ENCODE measurements around the gene HMGB1. TPM values are rescaled to one million over a fixed set of nuclear protein-coding genes. Genes with fewer than 3 reads are reported as not detected.
A peak's percentile ranks its signal among the peaks of the same experiment; 100 is the strongest.

The HMGB1 gene
- total and polyA plus RNA-seq, 2 donors (not counting 3 experiments of a cell fraction or from before 2014, with no cell fraction given) = 111 to 670 TPM

- Histone ChIP-seq H3K9ac (replicated peaks; ENCODE audit: extremely low read depth, insufficient read depth, low read length) (no peak overlapping the region), H3K4me2 (ENCODE audit: insufficient read depth, low read length) (peak overlapping the region; percentile 25), H3K9me1 (replicated peaks; ENCODE audit: control insufficient read depth, extremely low read depth, insufficient read depth, low read length) (no peaks in the 10 kb centered on the region), H2AFZ (ENCODE audit: low read depth, low read length) (peak overlapping the region; percentile 63), H3K4me1 (ENCODE audit: control insufficient read depth, extremely low read depth, insufficient read depth, low read length) (peaks cover 9% of the 10 kb centered on the region), H3K79me2 (ENCODE audit: control insufficient read depth, insufficient read depth, low read length) (no peaks in the 10 kb centered on the region), H4K20me1 (replicated peaks; ENCODE audit: control insufficient read depth, extremely low read depth, insufficient read depth, low read length) (no peaks in the 10 kb centered on the region), H3K36me3 (ENCODE audit: control insufficient read depth in 2 of 2, extremely low read depth in 1 of 2, insufficient read depth in 2 of 2, low read length in 2 of 2) (no peaks in the 10 kb centered on the region), H3K27ac (ENCODE audit: insufficient read depth, low read depth, low read length) (no peak overlapping the region), H3K9me3 (replicated peaks; ENCODE audit: control insufficient read depth, insufficient read depth, low read length) (no peaks in the 10 kb centered on the region), H3K4me3 (replicated peaks in 1 of 3; ENCODE audit: insufficient read depth in 1 of 3, low read depth in 1 of 3, low read length in 3 of 3) (peak overlapping the region in 1 of 3 experiments; percentile 1), H3K27me3 (ENCODE audit: control insufficient read depth in 2 of 2, insufficient read depth in 2 of 2, low read length in 2 of 2) (no peaks in the 10 kb centered on the region)
- ChIA-PET CTCF (interaction anchor here (0.9 to 2.0 kb wide), 7 partner anchors 15 to 314 kb away, joined by 3 to 10 read pairs (median 3); partner anchors contain the start of gene UBE2L5), POLR2A (interaction anchor here (1.4 kb wide), 1 partner anchor 24 kb away, joined by 4 read pairs; the partner anchor contains the start of gene UBE2L5)
- dilution Hi-C loops (cut with MboI; ENCODE audit: extremely low pct_ligation_motif_present, low sequenced_read_pairs) = no loop called here
- TF ChIP-seq GATA2 (IDR thresholded peaks at IDR 0.05; ENCODE audit: insufficient read depth, insufficient read length, low read depth, low read length) = no peak
- intact Hi-C loops (cut with micrococcal nuclease) = loop anchor here (5.0 kb wide), 1 partner anchor 314 kb away; no protein-coding TSS in a partner anchor
- no TSS peak for BruUV-seq (replicated peaks)
- FAIRE-seq (no peak), DNase-seq (ENCODE audit: low read depth, low spot score) (no peak)
Observed at GRCh38 chr13:30446126-30446500, 19.6 kb downstream of the HMGB1 start.

DNA sequence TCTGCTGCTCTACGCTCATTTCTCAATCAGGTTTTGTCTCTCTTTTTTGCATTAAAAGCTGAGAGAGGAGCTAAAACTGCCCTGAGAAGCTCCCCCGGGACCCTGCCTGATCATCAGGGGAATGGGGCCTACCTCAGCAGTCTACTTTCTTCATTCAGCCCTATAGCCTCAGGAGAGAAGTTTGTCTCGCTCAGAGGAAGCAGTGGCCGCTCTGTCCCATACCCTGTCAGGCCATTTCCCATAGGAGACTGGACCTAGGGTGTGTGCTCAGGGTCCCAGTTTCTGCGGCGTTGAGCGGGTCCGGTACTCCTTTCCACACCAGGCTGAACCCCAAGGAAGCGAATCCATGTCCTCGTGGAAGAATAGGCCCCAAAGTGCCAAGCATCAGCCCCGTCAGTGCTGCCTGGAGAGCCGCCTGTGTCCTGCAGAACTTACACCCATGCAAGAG is 21.8 kb downstream of the HMGB1 start:
- Histone ChIP-seq H3K36me3 (ENCODE audit: control insufficient read depth in 2 of 2, extremely low read depth in 1 of 2, insufficient read depth in 2 of 2, low read length in 2 of 2) (no peaks in the 10 kb centered on the region), H3K9me3 (replicated peaks; ENCODE audit: control insufficient read depth, insufficient read depth, low read length) (no peaks in the 10 kb centered on the region), H3K4me1 (ENCODE audit: control insufficient read depth, extremely low read depth, insufficient read depth, low read length) (peaks cover 9% of the 10 kb centered on the region), H4K20me1 (replicated peaks; ENCODE audit: control insufficient read depth, extremely low read depth, insufficient read depth, low read length) (no peaks in the 10 kb centered on the region), H3K4me2 (ENCODE audit: insufficient read depth, low read length) (no peak overlapping the region), H3K9me1 (replicated peaks; ENCODE audit: control insufficient read depth, extremely low read depth, insufficient read depth, low read length) (no peaks in the 10 kb centered on the region), H3K4me3 (replicated peaks in 1 of 3; ENCODE audit: insufficient read depth in 1 of 3, low read depth in 1 of 3, low read length in 3 of 3) (no peak overlapping the region), H2AFZ (ENCODE audit: low read depth, low read length) (no peak overlapping the region), H3K79me2 (ENCODE audit: control insufficient read depth, insufficient read depth, low read length) (no peaks in the 10 kb centered on the region), H3K27me3 (ENCODE audit: control insufficient read depth in 2 of 2, insufficient read depth in 2 of 2, low read length in 2 of 2) (no peaks in the 10 kb centered on the region), H3K9ac (replicated peaks; ENCODE audit: extremely low read depth, insufficient read depth, low read length) (no peak overlapping the region), H3K27ac (ENCODE audit: insufficient read depth, low read depth, low read length) (no peak overlapping the region)
- POLR2A ChIA-PET = interaction anchor here (0.7 kb wide), 1 partner anchor 172 kb away, joined by 3 read pairs; no protein-coding TSS in a partner anchor
- no TSS peak for BruUV-seq (replicated peaks)
- no peak for DNase-seq (ENCODE audit: low read depth, low spot score)
- dilution Hi-C loops (cut with MboI; ENCODE audit: extremely low pct_ligation_motif_present, low sequenced_read_pairs) = no loop called here
- FAIRE-seq = no peak
- CTCF ChIA-PET = interaction anchor here (1.6 to 2.1 kb wide), 2 partner anchors 15 to 311 kb away, joined by 3 to 5 read pairs; no protein-coding TSS in a partner anchor
- no peak for TF ChIP-seq MYC (IDR thresholded peaks at IDR 0.05; ENCODE audit: low read depth, low read length)
- TF ChIP-seq CTCF (IDR thresholded peaks at IDR 0.05; ENCODE audit: extremely low read depth in 1 of 2, insufficient read depth in 1 of 2, low read depth in 1 of 2, low read length in 2 of 2) = no peak
- TF ChIP-seq, protein P1, sequence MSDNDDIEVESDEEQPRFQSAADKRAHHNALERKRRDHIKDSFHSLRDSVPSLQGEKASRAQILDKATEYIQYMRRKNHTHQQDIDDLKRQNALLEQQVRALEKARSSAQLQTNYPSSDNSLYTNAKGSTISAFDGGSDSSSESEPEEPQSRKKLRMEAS (IDR thresholded peaks at IDR 0.05; ENCODE audit: insufficient read depth, insufficient read length) = no peak
- TF ChIP-seq POLR2AphosphoS5 (IDR thresholded peaks at IDR 0.05; ENCODE audit: insufficient read depth, low read depth, low read length) = no peak
- TF ChIP-seq POLR2A (IDR thresholded peaks at IDR 0.05; ENCODE audit: low read depth, low read length) = no peak
- TF ChIP-seq JUN (IDR thresholded peaks at IDR 0.05; ENCODE audit: borderline replicate concordance, insufficient read depth, insufficient read length, low read depth) = no peak
- TF ChIP-seq FOS (IDR thresholded peaks at IDR 0.05; ENCODE audit: borderline replicate concordance, insufficient read depth, low read length) = no peak
- no peak for TF ChIP-seq EZH2 (IDR thresholded peaks at IDR 0.05; ENCODE audit: borderline replicate concordance, low read depth, low read length, severe bottlenecking)
- TF ChIP-seq GATA2 (IDR thresholded peaks at IDR 0.05; ENCODE audit: insufficient read depth, insufficient read length, low read depth, low read length) = no peak
- intact Hi-C loops (cut with micrococcal nuclease) = loop anchor here (2.0 kb wide), 1 partner anchor 13 kb away; no protein-coding TSS in a partner anchor

All from endothelial cell of umbilical vein (primary cell).